HCT116 (cell line): ENCODE results near the gene NUDT13. TPM values are rescaled to one million over a fixed set of nuclear protein-coding genes. Genes with fewer than 3 reads are reported as not detected.
"Not testable (repeated sequence)": the region's sequence is repeated elsewhere in the genome, so short reads cannot be mapped to it uniquely, and the experiment has no call there.

Experiments used
- ATAC-seq: fragments of 200-7000 bp; cut with Tn5 transposase; 2 replicates; pipeline ENCODE4 v1.9.1; 2020; ENCODE audit warnings: mild to moderate bottlenecking, moderate library complexity
- BruUV-seq: library from RNA; stranded (reverse); fragments of 400-500 nt; replicated peaks from 2 replicates; lab custom pipeline; 2021; lab: Mats Ljungman, UMichigan
- CTCF ChIA-PET: fragments of 300-600 bp; sonication (Branson Sonifier 250); formaldehyde crosslinking; loops from one replicate; lab custom pipeline; 2021; ENCODE audit warnings: antibody characterized with exemption; lab: Charles Lee
- POLR2A ChIA-PET: fragments of 300-600, 350-600 bp; sonication (Branson Sonifier 250); formaldehyde crosslinking; loops from one replicate; lab custom pipeline; 2021; ENCODE audit warnings: antibody characterized with exemption; lab: Charles Lee
- RAD21 ChIA-PET, 2 experiments: fragments of 300-600 bp; sonication (Branson Sonifier 250); formaldehyde crosslinking; loops; one replicate each; lab custom pipeline; 2023; ENCODE audit warnings: low total read pairs in 2 of 2; ENCODE audit not compliant: uncharacterized antibody in 2 of 2, unreplicated experiment in 2 of 2, low non-redundant PET in 1 of 2; lab: Charles Lee
- DNase-seq: peaks from one replicate; pipeline ENCODE4 v3.0.0-alpha.2; 2010; ENCODE audit warnings: low read depth, low spot score
- H2AFZ ChIP-seq: fragments of 200-600 bp; shearing (Covaris generic), sonication (generic); 2 replicates; pipeline ENCODE4 v1.6.1; 2017; ENCODE audit warnings: low read depth, mixed run types, mixed read lengths, antibody characterized with exemption, low read length; ENCODE audit not compliant: poor library complexity, severe bottlenecking
- H3K27ac ChIP-seq: 2 replicates; pipeline ENCODE4 v1.5.1; 2012; ENCODE audit warnings: low read depth, low read length
- H3K27me3 ChIP-seq: fragments of 200-600 bp; sonication (generic); 2 replicates; pipeline ENCODE4 v1.6.1; 2016; ENCODE audit warnings: mixed run types, low read length, mixed read lengths; ENCODE audit not compliant: insufficient read depth
- H3K36me3 ChIP-seq, 2 experiments: fragments of 200-500 bp in 1 of 2; fragments of 200-600 bp in 1 of 2; sonication (Bioruptor generic) in 1 of 2; sonication (generic) in 1 of 2; 2 replicates each; pipeline versions ENCODE4 v1.5.1 to v1.6.1; 2014 to 2016; ENCODE audit warnings: low read length in 2 of 2, inconsistent platforms in 1 of 2, mixed read lengths in 1 of 2, mixed run types in 1 of 2; ENCODE audit not compliant: insufficient read depth in 2 of 2, control insufficient read depth in 1 of 2
- H3K4me1 ChIP-seq, 2 experiments: fragments of 200-600 bp in 1 of 2; sonication (generic) in 1 of 2; 2 replicates each; pipeline versions ENCODE4 v1.5.1 to v1.6.1; 2012 to 2017; ENCODE audit warnings: low read length in 2 of 2, inconsistent platforms in 1 of 2, mild to moderate bottlenecking in 1 of 2, mixed read lengths in 1 of 2, mixed run types in 1 of 2, moderate library complexity in 1 of 2; ENCODE audit not compliant: insufficient read depth in 2 of 2, control insufficient read depth in 1 of 2
- H3K4me2 ChIP-seq: fragments of 200-600 bp; sonication (generic); 2 replicates; pipeline ENCODE4 v1.6.1; 2017; ENCODE audit warnings: mixed run types, low read length, mixed read lengths
- H3K4me3 ChIP-seq, 2 experiments: fragments of 200-600 bp in 1 of 2; sonication (generic) in 1 of 2; replicated peaks in 1 of 2; 2 replicates each; pipeline ENCODE4 v1.5.1; 2011 to 2016; ENCODE audit warnings: low read length in 2 of 2, control low read depth in 1 of 2, low read depth in 1 of 2, mild to moderate bottlenecking in 1 of 2, mixed read lengths in 1 of 2, mixed run types in 1 of 2
- H3K79me2 ChIP-seq: fragments of 200-600 bp; sonication (generic); 2 replicates; pipeline ENCODE4 v1.6.1; 2017; ENCODE audit warnings: mild to moderate bottlenecking, mixed run types, low read length, moderate library complexity, mixed read lengths; ENCODE audit not compliant: insufficient read depth
- H3K9ac ChIP-seq: fragments of 200-600 bp; sonication (generic); 2 replicates; pipeline ENCODE4 v1.6.1; 2016; ENCODE audit warnings: low read length, mixed read lengths
- H3K9me2 ChIP-seq: fragments of 200-600 bp; sonication (generic), shearing (Covaris generic); 2 replicates; pipeline ENCODE4 v1.6.1; 2017; ENCODE audit warnings: mixed run types, mild to moderate bottlenecking, moderate library complexity; ENCODE audit not compliant: insufficient read depth
- H3K9me3 ChIP-seq, 2 experiments: fragments of 200-500 bp in 1 of 2; fragments of 200-600 bp in 1 of 2; sonication (Bioruptor generic) in 1 of 2; sonication (generic) in 1 of 2; 2 replicates each; pipeline ENCODE4 v1.6.1; 2014 to 2017; ENCODE audit warnings: low read length in 2 of 2, mixed read lengths in 2 of 2, inconsistent platforms in 1 of 2, low read depth in 1 of 2, mild to moderate bottlenecking in 1 of 2, mixed run types in 1 of 2, moderate library complexity in 1 of 2; ENCODE audit not compliant: control insufficient read depth in 1 of 2, insufficient read depth in 1 of 2
- H4K20me1 ChIP-seq: fragments of 200-600 bp; sonication (generic), shearing (Covaris generic); 2 replicates; pipeline ENCODE4 v1.6.1; 2017; ENCODE audit warnings: mixed run types, mild to moderate bottlenecking, moderate library complexity; ENCODE audit not compliant: insufficient read depth
- EZH2 ChIP-seq: fragments of 200-600 bp; sonication (generic); IDR thresholded peaks from 2 replicates; pipeline ENCODE4 v1.6.1; 2017; ENCODE audit warnings: antibody characterized with exemption, mixed run types
- JUND ChIP-seq: IDR thresholded peaks from 2 replicates; pipeline ENCODE4 v1.6.1; 2012
- SRF ChIP-seq: IDR thresholded peaks from 2 replicates; pipeline ENCODE4 v1.6.1; 2012; ENCODE audit warnings: low read depth
- TCF7L2 ChIP-seq: IDR thresholded peaks from 2 replicates; pipeline ENCODE4 v1.7.0; 2011; ENCODE audit warnings: borderline replicate concordance, inconsistent platforms; ENCODE audit not compliant: insufficient read depth, insufficient read length; ENCODE audit errors: extremely low read depth
- ZNF274 ChIP-seq: fragments of 200-500 bp; sonication (Bioruptor generic); IDR thresholded peaks from 2 replicates; pipeline ENCODE4 v1.6.1; 2014; ENCODE audit warnings: mild to moderate bottlenecking, low read depth, low read length, inconsistent platforms
- intact Hi-C: fragments of 100-400 bp; cut with micrococcal nuclease; formaldehyde crosslinking; loops from 2 replicates; pipeline ENCODE4 v1.10.0; 2022
- total RNA-seq: library from RNA; stranded (reverse); gene quantifications from one replicate; pipeline ENCODE4 v1.2.1, GENCODE V29; 2021; ENCODE audit not compliant: unreplicated experiment

Gene NUDT13
- total RNA-seq, 1 experiment from 2014 or later = 1.2 TPM

DNA sequence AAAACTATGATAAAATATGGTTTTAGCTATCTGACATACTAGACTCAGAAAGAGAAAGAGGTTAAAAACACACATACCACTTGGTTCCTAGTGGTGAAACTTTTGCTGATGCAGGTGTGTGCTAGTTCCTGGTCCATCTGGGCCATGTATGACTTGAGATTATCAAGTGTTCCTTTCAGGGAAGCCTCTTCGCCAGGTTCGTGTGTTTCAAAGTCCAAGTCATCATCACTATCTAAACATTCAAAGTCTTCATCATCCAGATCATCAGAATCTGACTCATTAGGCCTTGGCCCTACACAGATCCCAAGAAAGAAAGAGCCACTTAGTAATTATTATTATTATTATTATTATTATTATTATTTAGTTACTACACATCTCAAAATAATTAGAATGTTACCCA, 26.4 kb downstream of the NUDT13 start (continued):
- TF ChIP-seq EZH2 (no peak), ZNF274 (no peak), JUND (no peak)

DNA sequence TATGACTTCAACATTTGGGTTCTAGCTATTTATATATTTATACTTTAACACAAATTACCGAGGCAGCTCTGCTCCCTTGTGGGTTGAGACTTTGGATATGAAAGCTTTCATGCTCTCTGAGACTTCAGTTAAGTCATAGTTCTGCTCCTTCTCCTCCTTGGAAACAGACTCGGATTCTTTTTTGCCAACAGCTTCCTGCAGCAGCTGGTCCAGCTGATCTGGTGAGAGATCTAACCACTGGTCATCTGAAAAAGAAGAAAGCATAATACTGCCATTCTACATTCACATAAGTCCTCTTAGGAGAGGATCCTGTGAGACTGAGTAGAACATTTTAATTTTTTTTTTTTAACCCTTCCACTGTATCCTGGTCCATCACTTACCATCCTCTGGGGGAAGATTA, 29.0 kb downstream of the NUDT13 start:
- no peak for ATAC-seq
- Histone ChIP-seq H3K4me1 (no peaks in the 10 kb centered on the region; a peak in 1 of 4 replicates), H3K27me3 (no peaks in the 10 kb centered on the region), H2AFZ (no peak overlapping the region), H3K9me2 (no peaks in the 10 kb centered on the region), H3K9me3 (no peaks in the 10 kb centered on the region), H3K4me3 (no peak overlapping the region)
- RAD21 ChIA-PET = no interaction called here
- POLR2A ChIA-PET = no interaction called here
- intact Hi-C loops = no loop called here
- no peak for DNase-seq
- CTCF ChIA-PET = no interaction called here
- TF ChIP-seq ZNF274 (no peak), EZH2 (no peak)
- TF ChIP-seq, all 23 proteins: peak for 0
- H3K4me2 ChIP-seq = no peak overlapping the region
- peaks cover 17 to 41% of the 10 kb centered on the region in 2 experiments; a peak in 3 of 4 replicates for H3K36me3 ChIP-seq
- no peaks in the 10 kb centered on the region for H3K79me2 ChIP-seq
- no peak overlapping the region for H3K27ac ChIP-seq
- no peaks in the 10 kb centered on the region for H4K20me1 ChIP-seq
- BruUV-seq = no TSS peak
- H3K9ac ChIP-seq = no peak overlapping the region

DNA sequence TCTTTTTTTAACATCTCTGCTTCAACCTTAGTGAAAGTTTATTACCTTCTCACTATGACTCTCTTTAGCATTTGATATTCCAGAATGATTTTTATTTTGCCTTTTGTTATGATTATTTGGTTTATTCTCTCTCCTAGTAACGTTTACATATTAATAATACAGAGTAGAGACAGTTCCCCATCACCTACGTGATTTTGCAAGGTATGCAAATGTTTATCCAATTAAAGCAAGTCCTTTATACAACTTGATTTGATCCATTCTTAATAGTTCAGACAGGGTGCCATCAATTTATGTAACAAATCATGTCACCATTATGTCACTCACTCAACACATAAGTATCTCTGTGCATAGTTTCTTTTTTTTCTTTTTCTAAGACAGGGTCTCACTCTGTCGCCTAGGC, 31.3 kb downstream of the NUDT13 start:
- no TSS peak for BruUV-seq
- no peak for TF ChIP-seq SRF
- no peak for TF ChIP-seq TCF7L2
- Histone ChIP-seq H3K79me2 (no peaks in the 10 kb centered on the region), H3K9ac (no peak overlapping the region), H4K20me1 (no peaks in the 10 kb centered on the region), H3K9me3 (no peaks in the 10 kb centered on the region), H2AFZ (no peak overlapping the region), H3K4me3 (no peak overlapping the region), H3K9me2 (no peaks in the 10 kb centered on the region), H3K4me1 (no peaks in the 10 kb centered on the region; a peak in 1 of 4 replicates), H3K27me3 (no peaks in the 10 kb centered on the region), H3K36me3 (peaks cover 9 to 39% of the 10 kb centered on the region in 2 experiments; a peak in 3 of 4 replicates), H3K27ac (no peak overlapping the region), H3K4me2 (no peak overlapping the region)
- ChIA-PET CTCF (no interaction called here), RAD21 (no interaction called here), POLR2A (no interaction called here)
- ATAC-seq (no peak), DNase-seq (no peak)
- intact Hi-C loops = no loop called here

DNA sequence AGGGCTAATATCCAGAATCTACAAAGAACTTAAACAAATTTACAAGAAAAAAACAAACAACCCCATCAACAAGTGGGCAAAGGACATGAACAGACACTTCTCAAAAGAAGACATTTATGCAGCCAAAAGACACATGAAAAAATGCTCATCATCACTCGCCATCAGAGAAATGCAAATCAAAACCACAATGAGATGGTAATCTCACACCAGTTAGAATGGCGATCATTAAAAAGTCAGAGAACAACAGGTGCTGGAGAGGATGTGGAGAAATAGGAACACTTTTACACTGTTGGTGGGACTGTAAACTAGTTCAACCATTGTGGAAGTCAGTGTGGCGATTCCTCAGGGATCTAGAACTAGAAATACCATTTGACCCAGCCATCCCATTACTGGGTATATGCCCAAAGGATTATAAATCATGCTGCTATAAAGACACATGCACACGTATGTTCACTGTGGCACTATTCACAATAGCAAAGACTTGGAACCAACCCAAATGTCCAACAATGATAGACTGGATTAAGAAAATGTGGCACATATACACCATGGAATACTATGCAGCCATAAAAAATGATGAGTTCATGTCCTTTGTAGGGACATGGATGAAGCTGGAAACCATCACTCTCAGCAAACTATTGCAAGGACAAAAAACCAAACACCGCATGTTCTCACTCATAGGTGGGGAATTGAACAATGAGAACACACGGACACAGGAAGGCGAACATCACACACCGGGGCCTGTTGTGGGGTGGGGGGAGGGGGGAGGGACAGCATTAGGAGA, 40.6 kb downstream of the NUDT13 start:
- DNase-seq, ATAC-seq, H3K9me2 ChIP-seq, H3K9me3 ChIP-seq, H3K4me1 ChIP-seq, RAD21 ChIA-PET, H2AFZ ChIP-seq, POLR2A ChIA-PET, CTCF ChIA-PET, H3K4me2 ChIP-seq, H3K27me3 ChIP-seq, BruUV-seq, H3K4me3 ChIP-seq, H3K27ac ChIP-seq, H3K9ac ChIP-seq, H4K20me1 ChIP-seq, intact Hi-C loops: not testable (repeated sequence)
- peaks cover 10% of the 10 kb centered on the region; the same call in 1 of the 2 replicates for H3K79me2 ChIP-seq
- peaks cover 24 to 39% of the 10 kb centered on the region in 2 experiments for H3K36me3 ChIP-seq
